HG03108 (cell line): ENCODE data around the gene MYO10.

Experiments
- ATAC-seq: cut with Tn5 transposase; IDR thresholded peaks from one replicate; pipeline ENCODE4 v1.9.1; 2021; ENCODE audit warnings: moderate library complexity; ENCODE audit not compliant: unreplicated experiment

MYO10 gene

GRCh38 chr5:16644301-16644889 is 291.7 kb downstream of the MYO10 start:
- ATAC-seq: no peak

DNA sequence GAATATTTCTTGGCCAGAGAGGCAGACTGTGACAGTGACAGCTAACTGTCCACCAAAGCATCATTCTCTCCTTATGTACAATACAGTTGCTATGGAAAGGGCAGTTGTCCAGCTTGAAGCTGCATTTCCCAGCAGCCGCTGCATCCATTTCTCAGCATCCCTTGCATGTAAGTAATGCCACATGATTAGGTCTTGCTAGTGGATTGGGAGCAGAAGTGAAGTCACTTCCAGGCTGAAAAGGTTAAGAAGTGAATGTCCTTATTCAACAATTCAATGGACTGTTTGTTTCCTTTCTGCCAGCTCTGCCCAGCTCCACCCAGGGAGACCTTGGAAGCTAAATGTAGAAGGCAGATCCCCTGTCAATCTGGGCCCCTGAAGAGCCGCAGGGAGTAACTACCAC is 293.2 kb downstream of the MYO10 start:
- ATAC-seq: no peak

DNA sequence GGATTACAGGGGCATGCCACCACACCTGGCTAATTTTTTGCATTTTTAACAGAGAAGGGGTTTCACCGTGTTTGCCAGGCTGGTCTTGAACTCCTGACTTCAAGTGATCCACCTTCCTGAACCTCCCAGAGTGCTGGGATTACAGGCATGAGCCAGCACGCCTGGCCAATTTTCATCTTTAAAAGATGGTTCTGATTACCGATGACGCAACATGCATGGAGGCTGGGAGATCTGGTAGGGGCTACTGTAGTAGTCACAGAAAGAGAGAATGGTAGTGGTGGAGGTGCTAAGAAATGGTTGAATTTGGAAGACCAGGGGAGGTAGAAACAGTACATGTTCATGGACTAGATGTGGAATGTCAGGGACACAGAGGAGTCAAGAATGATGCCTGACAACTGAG is 296.9 kb downstream of the MYO10 start:
- ATAC-seq: no peak

GRCh38 chr5:16628376-16628775 is 307.7 kb downstream of the MYO10 start:
- ATAC-seq: no peak

DNA sequence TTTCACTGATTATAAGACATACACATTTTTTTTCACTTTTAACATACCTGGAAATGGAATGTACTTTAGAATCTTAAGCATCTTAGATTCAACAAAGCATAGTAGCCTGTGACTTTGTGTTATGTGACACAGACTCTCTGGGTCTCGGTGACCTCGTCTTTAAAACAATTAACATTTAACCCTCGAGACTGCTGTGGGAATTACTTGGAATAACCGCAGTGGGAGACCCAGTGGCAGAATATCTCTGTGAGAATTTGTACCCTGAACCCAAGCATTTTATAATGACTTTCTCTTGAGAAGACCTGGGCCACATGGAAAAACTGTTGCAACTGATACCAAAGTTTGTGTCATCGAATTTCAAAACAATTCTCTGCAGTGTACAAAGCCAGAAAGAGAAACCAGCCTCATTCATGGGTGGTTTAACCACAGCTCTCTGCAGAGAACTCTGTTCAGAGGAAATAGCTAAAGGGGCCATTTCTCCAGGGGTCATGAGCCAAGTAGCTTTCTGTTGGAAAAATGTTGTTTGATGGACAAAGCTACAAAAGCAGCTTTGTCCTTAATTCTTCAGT is 309.3 kb downstream of the MYO10 start:
- ATAC-seq: no peak

DNA sequence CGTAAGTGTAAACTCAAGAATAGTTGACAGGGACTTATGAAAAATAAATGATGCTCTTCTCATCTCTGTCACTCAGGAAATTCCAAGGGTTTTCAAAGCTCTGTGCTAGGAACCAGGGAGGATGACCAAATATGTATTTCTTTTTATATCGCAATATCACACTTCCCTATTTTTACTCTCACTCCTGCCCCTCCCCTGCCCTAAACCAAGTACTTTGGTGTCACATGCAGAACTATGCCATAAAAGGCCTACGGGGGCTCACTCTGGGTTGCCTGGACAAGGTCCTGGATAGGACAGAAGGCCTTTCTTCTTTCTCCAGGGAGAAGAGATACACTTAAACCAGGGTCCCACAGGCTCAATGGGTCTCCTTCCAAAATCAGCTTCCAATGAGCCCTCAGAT is 311.0 kb downstream of the MYO10 start:
- no peak for ATAC-seq

DNA sequence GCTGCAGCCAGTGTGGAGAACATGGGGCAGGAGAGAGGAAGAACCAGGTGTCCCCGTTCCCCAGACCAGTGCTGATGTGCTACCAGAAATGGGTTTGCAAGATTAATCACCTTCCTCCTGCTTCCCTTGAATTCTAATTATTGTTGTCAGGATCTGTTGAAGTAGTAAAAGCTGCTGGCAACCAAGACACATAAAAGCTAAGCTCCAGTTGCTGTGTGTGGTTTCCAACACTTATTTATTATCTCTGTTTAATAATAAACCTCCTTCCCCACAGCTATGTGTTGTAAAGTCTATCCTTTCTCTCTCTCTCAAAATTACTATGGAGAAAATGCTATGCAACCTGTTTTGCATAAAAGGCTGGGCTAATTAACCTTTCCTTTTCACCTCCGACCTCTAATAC is 317.0 kb downstream of the MYO10 start:
- no peak for ATAC-seq

DNA sequence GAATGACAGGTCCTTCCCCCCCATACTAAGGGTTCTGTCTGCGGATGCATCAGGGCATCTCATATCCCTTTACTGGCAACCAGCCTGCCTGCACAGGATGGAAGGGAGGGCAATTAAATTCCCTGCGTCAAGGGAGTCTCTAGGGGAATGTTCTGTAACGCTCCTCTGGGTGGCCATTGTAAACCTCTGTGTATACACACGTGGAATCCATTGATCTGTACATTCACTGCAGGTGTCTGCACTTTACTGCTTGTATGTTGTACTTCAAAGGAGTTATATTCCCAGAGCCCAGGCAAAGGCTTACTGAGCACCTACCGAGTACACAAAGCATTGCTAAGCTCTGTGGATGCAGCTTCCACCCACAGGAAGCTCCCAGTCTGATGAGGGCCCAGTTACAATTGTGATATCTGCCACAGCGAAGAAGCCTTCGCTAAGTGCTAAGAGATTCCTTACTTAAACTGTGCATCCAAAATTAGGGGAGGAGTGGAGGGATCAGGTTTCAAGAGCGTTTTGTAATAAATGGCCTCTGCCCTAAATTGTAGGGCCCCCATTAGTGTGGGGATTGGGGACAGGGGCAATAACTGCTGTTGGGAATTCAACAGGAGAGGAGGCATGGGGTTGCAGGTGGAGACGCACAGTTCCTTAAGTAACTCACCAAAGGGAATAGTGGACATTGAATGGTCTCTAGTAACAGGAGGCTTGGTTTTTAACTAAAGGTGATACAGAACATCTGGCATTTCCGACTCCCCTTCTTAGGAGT is 317.8 kb downstream of the MYO10 start:
- no peak for ATAC-seq

- ATAC-seq: no peak
These were observed 318.7 kb downstream of the MYO10 start for GRCh38 chr5:16617274-16617968.

DNA sequence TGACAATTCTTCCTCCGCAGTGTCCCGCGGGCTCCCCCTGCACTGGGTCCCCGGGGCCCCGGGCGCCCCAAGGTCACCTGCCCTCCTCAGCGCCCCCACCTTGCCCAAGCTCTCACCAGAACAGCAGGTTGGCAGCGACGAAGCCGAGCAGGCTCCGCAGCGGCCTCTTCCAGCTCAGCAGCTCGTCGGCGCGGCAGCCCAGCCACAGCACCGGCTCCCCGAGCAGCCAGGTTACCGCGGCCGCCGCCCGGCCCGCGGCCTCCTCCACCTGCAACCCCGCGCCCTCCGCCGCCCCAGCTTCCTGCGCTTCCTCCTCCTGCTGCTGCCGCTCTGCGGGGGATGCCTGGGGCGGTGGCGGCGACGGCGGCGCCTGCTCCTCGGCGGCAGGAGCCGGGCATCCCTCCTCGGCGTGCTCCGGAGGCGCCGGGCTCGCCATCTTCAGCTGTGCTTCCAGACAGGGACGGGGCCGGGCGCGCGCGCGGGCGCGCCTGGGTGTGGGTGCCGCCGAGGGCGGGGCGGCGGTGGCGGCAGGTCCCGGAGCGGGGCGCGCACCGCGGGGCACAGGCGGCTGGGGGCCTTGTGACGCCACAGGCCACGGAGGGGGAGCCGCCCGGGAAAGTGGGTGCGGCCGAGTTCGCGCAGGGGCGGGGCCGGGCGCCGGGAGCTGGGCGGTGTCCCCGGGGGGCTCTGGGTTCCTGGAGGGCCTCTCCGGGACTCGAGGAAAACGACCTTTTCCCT is 319.4 kb downstream of the MYO10 start, which contains the start of gene RETREG1:
Gene RETREG1, minus strand, starts transcription at position 462 of the 738 bp plus-strand sequence. Its CDS starts 26 bp downstream, at position 436.
- ATAC-seq: peak; percentile 45

GRCh38 chr5:16615741-16616535 is 320.1 kb downstream of the MYO10 start:
- no peak for ATAC-seq

DNA sequence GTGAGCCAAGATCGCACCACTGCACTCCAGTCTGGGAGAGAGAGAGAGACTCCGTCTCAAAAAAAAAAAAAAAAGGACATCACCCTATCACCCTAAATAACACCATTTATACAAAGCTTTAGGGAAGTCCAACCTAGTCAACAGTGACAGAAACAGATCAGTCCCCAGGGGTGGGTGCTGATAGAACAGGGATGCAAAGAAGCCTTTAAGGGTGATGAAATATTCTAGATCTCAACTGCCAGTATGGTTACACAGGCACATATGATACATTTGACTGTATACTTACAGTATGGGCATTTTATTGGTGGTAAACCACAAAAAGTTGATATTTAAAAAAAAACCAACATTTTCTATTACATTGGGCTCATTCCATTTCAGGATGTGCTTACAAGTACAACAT is 324.1 kb downstream of the MYO10 start:
- ATAC-seq: no peak
